Measurements from ENCODE around the gene NXPE3. TPM values are rescaled to one million over a fixed set of nuclear protein-coding genes. Genes with fewer than 3 reads are reported as not detected.

NXPE3 gene
- total RNA-seq, 1 experiment from 2014 or later: 21.0 TPM

DNA sequence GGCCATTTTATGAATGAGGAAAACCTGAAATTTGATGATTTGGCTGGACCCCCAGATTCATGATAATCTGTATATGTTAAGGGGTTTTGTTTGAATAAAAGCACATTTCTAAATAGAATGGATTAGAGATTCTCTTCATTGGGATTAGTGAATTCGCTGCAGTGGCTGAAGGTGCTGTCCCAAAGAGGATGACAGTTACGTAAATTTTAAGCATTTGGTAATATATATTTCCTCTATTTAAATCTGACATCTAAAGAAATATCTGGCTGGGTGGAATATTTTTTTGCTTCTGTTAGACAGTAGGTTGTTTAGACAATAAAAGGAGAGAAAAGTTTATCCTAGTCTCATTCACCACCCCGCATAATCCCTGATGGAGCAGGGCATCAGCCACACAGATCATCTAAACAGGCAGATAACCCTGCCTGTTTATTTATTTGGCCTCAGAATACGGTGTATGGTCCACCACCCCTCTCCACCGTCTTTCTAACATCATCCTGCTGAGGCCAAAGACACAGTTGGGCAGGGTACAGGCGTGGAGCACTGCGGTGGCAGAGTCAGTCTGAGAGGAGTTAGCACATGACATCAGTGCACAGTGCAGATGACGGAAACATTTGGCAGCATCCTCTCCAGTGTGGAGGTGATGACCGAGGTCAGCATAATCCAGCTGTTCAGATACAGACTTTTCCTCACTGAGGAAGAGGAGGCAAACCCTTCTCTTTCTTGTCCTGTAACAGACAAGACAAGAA is 49.9 kb downstream of the NXPE3 start:
- DNase-seq (ENCODE audit: low spot score): peak; percentile 41

DNA sequence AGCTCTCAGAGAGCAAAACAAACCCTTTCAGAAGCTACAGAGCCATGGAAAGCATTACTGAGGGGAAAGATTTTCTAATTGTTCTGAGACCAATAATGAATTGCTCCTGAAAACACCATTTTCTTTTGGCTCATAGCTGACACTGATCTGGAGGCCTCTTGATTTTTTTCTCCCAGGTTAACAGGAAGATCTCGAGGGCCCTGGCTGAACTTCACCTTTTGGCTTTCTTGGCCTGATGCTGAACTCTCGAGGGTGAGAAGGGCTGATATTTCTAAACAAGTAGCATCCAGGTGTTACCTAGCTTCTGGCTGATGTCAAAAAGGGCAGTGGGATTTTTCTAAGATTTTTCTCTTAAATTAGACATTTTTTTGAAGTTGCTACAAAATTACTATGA is 50.4 kb downstream of the NXPE3 start:
- DNase-seq (ENCODE audit: low spot score): no peak

GRCh38 chr3:101829874-101830273 is 50.9 kb downstream of the NXPE3 start:
- DNase-seq (ENCODE audit: low spot score): no peak

GRCh38 chr3:101833446-101833974 is 54.5 kb downstream of the NXPE3 start:
- no peak for DNase-seq (ENCODE audit: low spot score)

DNA sequence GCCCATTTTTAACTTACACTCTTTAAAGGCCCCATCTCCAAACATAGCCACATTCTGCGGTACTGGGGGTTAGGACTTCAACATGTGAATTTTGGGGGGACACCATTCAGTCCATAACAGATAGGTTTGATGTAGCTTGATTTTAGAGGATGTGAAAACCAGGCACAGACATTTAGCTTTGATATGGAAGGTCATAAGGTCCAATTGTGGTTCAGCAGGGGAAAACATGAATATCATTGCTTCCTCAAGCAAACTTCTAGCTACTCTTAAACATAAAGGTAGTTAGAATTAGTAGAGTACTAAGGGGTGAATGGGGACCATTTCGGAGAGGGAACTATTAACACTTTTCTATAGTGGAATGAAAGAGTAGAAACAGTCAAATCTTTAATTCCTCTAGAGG is 56.7 kb downstream of the NXPE3 start:
- no peak for DNase-seq (ENCODE audit: low spot score)

DNA sequence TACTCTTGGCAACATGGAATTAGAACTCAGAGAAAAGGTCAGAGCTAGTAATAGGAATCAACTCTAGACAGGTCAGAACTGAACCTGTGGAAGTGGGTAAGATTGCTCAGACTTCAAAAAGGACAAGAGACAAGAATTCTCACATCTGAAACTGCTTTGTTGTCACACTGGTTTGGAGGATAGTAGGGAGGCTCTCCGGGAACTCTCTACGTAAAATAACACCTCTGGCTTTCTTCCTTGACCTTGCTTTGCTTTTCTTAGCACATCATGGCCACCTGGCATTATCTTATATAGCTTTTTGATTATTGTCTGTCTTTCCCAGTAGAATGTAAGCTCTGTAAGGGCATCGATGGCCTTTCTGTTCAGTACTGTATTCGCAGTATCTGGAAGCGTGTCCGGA is 57.1 kb downstream of the NXPE3 start:
- no peak for DNase-seq (ENCODE audit: low spot score)

- peak; percentile 63 for DNase-seq (ENCODE audit: low spot score)
Observed at GRCh38 chr3:101836652-101837598, 57.9 kb downstream of the NXPE3 start.

DNA sequence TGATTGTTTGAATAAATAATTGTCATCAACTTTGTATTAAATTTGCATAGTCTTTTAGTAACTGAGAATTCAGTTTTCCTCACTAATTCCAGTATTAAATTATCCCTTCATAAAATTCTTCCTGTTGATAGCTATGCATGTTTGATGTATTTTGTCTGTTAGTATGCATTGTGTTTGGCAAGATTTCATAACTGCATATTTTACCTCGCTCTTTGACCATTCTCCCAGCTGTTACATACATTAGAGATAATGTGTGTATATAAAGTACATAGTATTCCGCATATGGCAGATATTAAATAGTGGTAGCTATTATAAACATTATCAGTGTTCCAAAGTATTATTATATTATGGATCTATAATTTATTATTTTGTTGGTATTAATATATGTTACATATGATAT is 59.7 kb downstream of the NXPE3 start:
- no peak for DNase-seq (ENCODE audit: low spot score)

- DNase-seq (ENCODE audit: low spot score): no peak
Observed at GRCh38 chr3:101840066-101840465, 61.1 kb downstream of the NXPE3 start.

DNA sequence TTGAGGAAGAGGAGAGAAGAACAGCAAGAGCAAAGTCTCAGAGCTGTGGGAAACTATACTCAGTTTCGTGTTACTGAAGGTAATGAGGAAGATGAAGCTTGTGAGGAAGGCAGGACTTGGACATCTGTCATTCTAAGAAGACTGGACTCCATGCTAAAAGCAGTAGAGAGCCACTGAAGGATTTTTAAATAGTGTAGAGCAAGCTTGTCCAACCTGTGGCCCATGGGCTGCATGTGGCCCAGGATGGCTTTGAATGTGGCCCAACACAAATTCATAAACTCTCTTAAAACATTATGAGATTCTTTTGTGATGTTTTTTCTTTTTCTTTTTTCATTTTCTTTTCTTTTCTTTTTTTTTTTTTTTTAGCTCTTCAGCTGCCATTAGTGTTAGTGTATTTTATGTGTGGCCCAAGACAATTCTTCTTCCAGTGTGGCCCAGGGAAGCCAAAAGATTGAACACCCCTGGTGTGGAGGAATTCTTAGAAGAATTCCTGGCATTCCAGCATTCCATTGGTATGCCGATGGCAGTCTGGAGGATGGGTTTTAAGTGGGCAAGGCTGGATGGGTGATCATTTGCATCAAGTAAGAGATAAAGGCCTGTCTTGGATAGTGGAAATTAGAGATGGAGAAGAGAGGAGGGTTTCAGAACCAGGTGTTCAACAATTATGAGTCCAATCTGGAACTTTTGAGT is 63.4 kb downstream of the NXPE3 start:
- DNase-seq (ENCODE audit: low spot score): no peak

DNA sequence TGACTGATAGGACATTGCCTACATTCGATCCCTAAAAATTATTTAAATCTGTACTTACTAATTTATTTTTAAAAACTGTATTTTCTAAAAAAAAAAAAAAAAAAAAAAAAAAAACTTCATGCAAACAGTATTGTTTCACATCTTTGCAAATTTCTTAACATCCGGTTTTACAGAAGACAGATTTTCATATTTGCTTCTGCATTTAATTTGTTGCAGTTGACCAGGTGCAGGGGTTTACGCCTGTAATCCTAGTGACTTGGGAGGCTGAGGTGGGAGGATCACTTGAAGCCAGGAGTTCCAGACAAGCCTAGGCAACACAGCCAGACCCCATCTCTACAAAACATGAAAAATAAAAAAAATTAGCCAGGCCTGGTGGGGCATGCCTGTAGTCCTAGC is 63.9 kb downstream of the NXPE3 start:
- no peak for DNase-seq (ENCODE audit: low spot score)

DNA sequence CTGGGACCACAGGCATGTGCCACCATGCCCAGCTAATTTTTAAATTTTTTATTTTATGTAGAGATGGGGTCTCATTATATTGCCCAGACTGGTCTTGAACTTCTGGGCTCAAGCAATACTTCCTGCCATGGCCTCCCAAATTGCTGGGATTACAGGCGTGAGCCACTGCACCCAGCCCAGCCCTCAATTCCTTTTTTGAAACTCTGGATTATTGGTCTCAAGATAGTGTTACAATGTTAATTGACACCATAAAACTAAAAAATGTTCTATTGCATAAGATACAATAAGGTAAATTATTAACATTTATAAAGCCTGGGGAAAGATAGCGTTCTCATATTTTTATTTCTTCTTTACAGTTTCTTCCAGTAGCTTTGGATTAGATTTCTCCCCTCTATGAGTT is 66.4 kb downstream of the NXPE3 start:
- DNase-seq (ENCODE audit: low spot score): no peak

DNA sequence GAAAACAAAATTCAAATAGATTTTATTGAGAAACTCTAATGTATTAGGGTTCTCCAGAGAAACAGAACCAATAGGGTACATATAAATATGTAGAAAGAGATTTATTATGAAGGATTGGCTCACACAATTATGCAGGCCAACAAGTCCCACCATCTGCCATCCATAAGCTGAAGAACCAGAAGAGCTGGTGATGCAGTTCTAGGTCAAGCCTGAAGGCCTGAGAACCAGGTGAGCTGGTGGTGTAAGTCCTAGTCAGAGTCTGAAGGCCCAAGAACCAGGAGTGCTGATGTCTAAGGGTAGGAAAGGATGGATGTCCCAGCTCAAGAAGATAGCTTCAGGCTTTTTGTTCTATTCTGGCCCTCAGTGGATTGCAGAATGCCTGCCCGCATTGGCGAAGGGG is 67.7 kb downstream of the NXPE3 start:
- no peak for DNase-seq (ENCODE audit: low spot score)

GRCh38 chr3:101847328-101847727 is 68.3 kb downstream of the NXPE3 start:
- DNase-seq (ENCODE audit: low spot score): no peak

DNA sequence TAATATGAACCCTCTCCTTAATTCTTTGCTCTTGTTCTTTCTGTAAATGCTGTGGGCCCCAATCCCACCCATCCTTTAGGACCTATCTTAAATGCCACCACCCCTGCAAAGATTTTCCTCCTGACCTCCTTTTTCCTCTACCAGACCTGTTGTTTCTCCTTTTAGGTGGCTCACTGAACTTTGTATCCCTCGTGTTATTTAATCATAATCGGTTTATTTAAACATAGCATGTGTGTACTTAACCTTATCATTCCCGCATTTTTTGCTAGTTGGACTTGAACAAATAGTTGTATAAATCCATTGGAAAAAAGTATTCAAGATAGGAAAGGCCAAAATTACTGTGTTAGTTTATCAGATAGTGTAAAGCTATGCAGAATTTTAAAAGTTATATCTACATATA is 69.3 kb downstream of the NXPE3 start:
- DNase-seq (ENCODE audit: low spot score): no peak

GRCh38 chr3:101848754-101849713 is 70.0 kb downstream of the NXPE3 start, which contains the start of gene NFKBIZ:
Gene NFKBIZ (plus strand): TSS chr3:101849514. CDS start chr3:101849629, 115 bp downstream.
- DNase-seq (ENCODE audit: low spot score): peak; percentile 85

DNA sequence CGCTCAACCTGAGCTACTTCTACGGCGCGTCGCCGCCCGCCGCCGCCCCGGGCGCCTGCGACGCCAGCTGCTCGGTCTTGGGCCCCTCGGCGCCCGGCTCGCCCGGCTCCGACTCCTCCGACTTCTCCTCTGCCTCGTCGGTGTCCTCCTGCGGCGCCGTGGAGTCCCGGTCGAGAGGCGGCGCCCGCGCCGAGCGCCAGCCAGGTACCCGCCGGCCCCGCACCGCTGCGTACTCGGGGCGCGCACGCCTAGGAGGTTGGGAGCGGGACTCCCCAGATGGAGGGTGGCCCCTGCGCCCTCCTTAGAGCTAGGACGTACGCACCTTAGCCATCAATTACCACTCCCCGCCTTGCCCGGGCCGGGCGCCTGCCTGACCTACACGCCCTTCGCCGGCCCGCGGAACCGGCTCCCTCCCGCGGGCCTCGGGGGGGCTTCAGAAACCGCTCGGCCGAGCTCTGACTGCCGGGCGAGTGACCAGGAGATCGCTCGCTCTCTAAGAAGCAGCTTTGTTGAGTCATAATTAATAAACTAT is 70.8 kb downstream of the NXPE3 start:
- DNase-seq (ENCODE audit: low spot score): no peak

GRCh38 chr3:101850246-101851051 is 71.4 kb downstream of the NXPE3 start:
- DNase-seq (ENCODE audit: low spot score): no peak

DNA sequence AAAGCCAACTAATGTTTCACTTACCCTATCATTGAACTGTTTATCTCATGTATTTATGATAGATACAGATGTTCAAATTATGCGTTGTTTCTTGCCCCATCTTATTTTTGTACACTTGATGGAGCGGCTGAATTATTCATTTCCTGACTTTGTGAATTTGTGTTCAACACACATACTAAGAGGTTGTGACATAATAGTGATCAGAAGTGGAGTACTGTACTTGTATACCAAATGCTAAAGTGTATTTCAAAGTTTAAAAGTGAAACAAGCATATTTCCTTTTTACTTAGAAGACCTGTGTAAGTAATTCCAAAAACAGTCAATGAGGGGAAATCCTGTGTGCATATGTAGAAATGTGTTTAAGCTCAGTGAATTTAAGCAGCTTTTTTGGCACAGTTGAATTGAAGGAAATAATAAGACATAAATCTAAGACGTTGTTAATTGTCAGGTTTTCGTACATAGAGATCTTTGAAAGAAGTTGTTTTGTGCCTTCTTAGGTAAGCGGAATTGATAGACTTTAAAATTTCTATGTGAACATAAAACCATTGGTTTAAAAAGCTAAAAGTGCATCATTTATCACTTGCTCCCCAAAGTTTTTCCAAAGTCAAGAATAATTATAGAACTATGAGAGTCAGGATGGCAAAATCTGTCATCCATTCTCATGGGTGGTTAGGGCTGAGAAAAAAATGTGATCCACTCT is 72.2 kb downstream of the NXPE3 start:
- DNase-seq (ENCODE audit: low spot score): no peak

Measured in H4 (cell line).